Neuronal stem cell (in vitro differentiated cells): ENCODE data around the gene PDLIM7.

Experiments
- DNase-seq: peaks from one replicate; pipeline ENCODE4 v3.0.0-alpha.2; 2013; ENCODE audit warnings: low spot score
- H2AFZ ChIP-seq: one replicate; pipeline ENCODE4 v1.6.1; 2013; ENCODE audit warnings: mild to moderate bottlenecking, low read length, inconsistent platforms
- H2AK5ac ChIP-seq: 2 replicates; pipeline ENCODE4 v1.6.1; 2013; ENCODE audit warnings: low read depth, mild to moderate bottlenecking, inconsistent platforms, low read length, moderate library complexity, mixed read lengths
- H2BK120ac ChIP-seq: 2 replicates; pipeline ENCODE4 v1.6.1; 2013; ENCODE audit warnings: low read depth, mild to moderate bottlenecking, inconsistent platforms, low read length, moderate library complexity, mixed read lengths
- H2BK12ac ChIP-seq: one replicate; pipeline ENCODE4 v1.6.1; 2013; ENCODE audit warnings: low read length, inconsistent platforms
- H2BK15ac ChIP-seq: 2 replicates; pipeline ENCODE4 v1.6.1; 2013; ENCODE audit warnings: mild to moderate bottlenecking, low read length, inconsistent platforms, mixed read lengths
- H2BK5ac ChIP-seq: one replicate; pipeline ENCODE4 v1.6.1; 2013; ENCODE audit warnings: inconsistent platforms, mild to moderate bottlenecking, low read length, moderate library complexity
- H3K14ac ChIP-seq: one replicate; pipeline ENCODE4 v1.6.1; 2013; ENCODE audit warnings: low read length, inconsistent platforms
- H3K18ac ChIP-seq: 2 replicates; pipeline ENCODE4 v1.6.1; 2013; ENCODE audit warnings: low read length, inconsistent platforms
- H3K23ac ChIP-seq: 2 replicates; pipeline ENCODE4 v1.6.1; 2013; ENCODE audit warnings: low read depth, mild to moderate bottlenecking, mixed read lengths, low read length, inconsistent platforms; ENCODE audit not compliant: poor library complexity
- H3K27ac ChIP-seq: replicated peaks from 3 replicates; pipeline ENCODE4 v1.5.1; 2013; ENCODE audit warnings: low read length, inconsistent platforms
- H3K27me3 ChIP-seq, 3 experiments: 2 replicates each; pipeline ENCODE4 v1.6.1; 2013; ENCODE audit warnings: low read length in 3 of 3, mild to moderate bottlenecking in 2 of 3, inconsistent platforms in 1 of 3, low read depth in 1 of 3, mixed read lengths in 1 of 3, moderate library complexity in 1 of 3; ENCODE audit not compliant: control insufficient read depth in 3 of 3, insufficient read depth in 3 of 3
- H3K36me3 ChIP-seq, 2 donors: replicated peaks in 1 of 2; 2 replicates each; pipeline ENCODE4 v1.6.1; 2013; ENCODE audit warnings: low read length in 2 of 2; ENCODE audit not compliant: control insufficient read depth in 2 of 2, insufficient read depth in 2 of 2
- H3K4ac ChIP-seq: 2 replicates; pipeline ENCODE4 v1.6.1; 2013; ENCODE audit warnings: inconsistent platforms, mild to moderate bottlenecking, low read length, moderate library complexity
- H3K4me1 ChIP-seq, 2 donors: 1 replicate in 1 of 2; 2 replicates in 1 of 2; pipeline ENCODE4 v1.6.1; 2013; ENCODE audit warnings: low read length in 2 of 2, low read depth in 1 of 2; ENCODE audit not compliant: control insufficient read depth in 2 of 2, insufficient read depth in 1 of 2
- H3K4me2 ChIP-seq: one replicate; pipeline ENCODE4 v1.6.1; 2013; ENCODE audit warnings: mild to moderate bottlenecking, low read length, inconsistent platforms; ENCODE audit not compliant: insufficient read depth, poor library complexity, severe bottlenecking
- H3K4me3 ChIP-seq, 2 donors: 2 replicates each; pipeline ENCODE4 v1.5.1; 2013; ENCODE audit warnings: low read length in 2 of 2, mild to moderate bottlenecking in 2 of 2, inconsistent platforms in 1 of 2, moderate library complexity in 1 of 2
- H3K79me1 ChIP-seq: one replicate; pipeline ENCODE4 v1.6.1; 2013; ENCODE audit warnings: low read depth, mild to moderate bottlenecking, inconsistent platforms, low read length, moderate library complexity
- H3K9ac ChIP-seq: one replicate; pipeline ENCODE4 v1.6.1; 2013; ENCODE audit warnings: mild to moderate bottlenecking, low read depth, low read length, inconsistent platforms; ENCODE audit not compliant: poor library complexity
- H3K9me3 ChIP-seq, 2 donors: replicated peaks in 1 of 2; 2 replicates each; pipeline versions ENCODE3 to v1.6.1; 2013; ENCODE audit warnings: low read length in 2 of 2, mild to moderate bottlenecking in 2 of 2, inconsistent platforms in 1 of 2, low read depth in 1 of 2, mixed read lengths in 1 of 2, moderate library complexity in 1 of 2; ENCODE audit not compliant: control insufficient read depth in 2 of 2, insufficient read depth in 1 of 2
- H4K8ac ChIP-seq: one replicate; pipeline ENCODE4 v1.6.1; 2013; ENCODE audit warnings: low read depth, mild to moderate bottlenecking, inconsistent platforms, low read length, moderate library complexity
- H4K91ac ChIP-seq: one replicate; pipeline ENCODE4 v1.6.1; 2013; ENCODE audit warnings: low read length, low read depth, mild to moderate bottlenecking, inconsistent platforms; ENCODE audit not compliant: poor library complexity
- WGBS, 2 donors: extraction: QIAGEN DNeasy Blood & Tissue Kit; methylation state at CpG; one replicate each; pipeline ENCODE4 v1.1.7; 2013; ENCODE audit warnings: missing lambda C conversion rate in 2 of 2, mixed read lengths in 1 of 2; ENCODE audit not compliant: insufficient read length in 2 of 2, insufficient replicate concordance in 1 of 2; ENCODE audit errors: extremely low coverage in 2 of 2; 5-methylcytosine and 5-hydroxymethylcytosine counted together

PDLIM7 gene

DNA sequence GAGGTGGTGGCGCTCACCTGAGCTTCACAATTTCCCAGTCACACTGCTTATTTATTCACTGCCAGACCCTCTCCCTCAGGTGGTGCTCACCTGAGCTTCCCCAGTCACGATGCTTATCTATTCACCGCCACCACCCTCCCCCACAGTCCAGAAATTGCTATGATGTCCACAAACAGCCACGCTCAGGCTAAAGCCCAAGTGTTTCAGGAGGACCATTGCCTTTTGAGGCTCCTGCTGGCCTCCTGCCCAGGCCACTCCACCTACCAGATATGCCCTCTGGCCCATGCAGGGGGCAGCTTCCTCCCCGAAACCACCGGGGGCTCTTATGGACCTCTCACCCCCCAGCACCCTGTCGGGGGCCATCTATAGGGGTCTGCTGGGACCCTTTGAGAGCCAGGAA, 4.6 kb downstream of the PDLIM7 start:
- DNase-seq, result no peak
- no peak overlapping the region for H2BK12ac ChIP-seq
- no peak overlapping the region for H3K4me2 ChIP-seq
- H2BK5ac ChIP-seq, result peak overlapping the region; percentile 85
- no peaks in the 10 kb centered on the region for H3K9me3 ChIP-seq
- H3K14ac ChIP-seq, result no peak overlapping the region
- H2AK5ac ChIP-seq, result no peak overlapping the region
- H2BK15ac ChIP-seq, result no peak overlapping the region
- H2BK120ac ChIP-seq, result no peak overlapping the region
- H4K91ac ChIP-seq, result no peak overlapping the region
- peaks cover 50 to 80% of the 10 kb centered on the region in 2 donors for H3K36me3 ChIP-seq
- H2AFZ ChIP-seq, result no peak overlapping the region
- no peak overlapping the region for H3K23ac ChIP-seq
- H3K4me3 ChIP-seq, result no peak overlapping the region
- H3K27ac ChIP-seq, result no peak overlapping the region
- no peak overlapping the region for H3K4ac ChIP-seq
- H4K8ac ChIP-seq, result no peak overlapping the region
- H3K79me1 ChIP-seq, result peaks cover 26% of the 10 kb centered on the region
- H3K9ac ChIP-seq, result no peak overlapping the region
- H3K4me1 ChIP-seq, result peaks cover 20 to 28% of the 10 kb centered on the region in 2 donors
- no peaks in the 10 kb centered on the region for H3K27me3 ChIP-seq
- H3K18ac ChIP-seq, result no peak overlapping the region
- WGBS, 2 donors, result no CpG with 5 or more reads among the region's 7 CpGs

DNA sequence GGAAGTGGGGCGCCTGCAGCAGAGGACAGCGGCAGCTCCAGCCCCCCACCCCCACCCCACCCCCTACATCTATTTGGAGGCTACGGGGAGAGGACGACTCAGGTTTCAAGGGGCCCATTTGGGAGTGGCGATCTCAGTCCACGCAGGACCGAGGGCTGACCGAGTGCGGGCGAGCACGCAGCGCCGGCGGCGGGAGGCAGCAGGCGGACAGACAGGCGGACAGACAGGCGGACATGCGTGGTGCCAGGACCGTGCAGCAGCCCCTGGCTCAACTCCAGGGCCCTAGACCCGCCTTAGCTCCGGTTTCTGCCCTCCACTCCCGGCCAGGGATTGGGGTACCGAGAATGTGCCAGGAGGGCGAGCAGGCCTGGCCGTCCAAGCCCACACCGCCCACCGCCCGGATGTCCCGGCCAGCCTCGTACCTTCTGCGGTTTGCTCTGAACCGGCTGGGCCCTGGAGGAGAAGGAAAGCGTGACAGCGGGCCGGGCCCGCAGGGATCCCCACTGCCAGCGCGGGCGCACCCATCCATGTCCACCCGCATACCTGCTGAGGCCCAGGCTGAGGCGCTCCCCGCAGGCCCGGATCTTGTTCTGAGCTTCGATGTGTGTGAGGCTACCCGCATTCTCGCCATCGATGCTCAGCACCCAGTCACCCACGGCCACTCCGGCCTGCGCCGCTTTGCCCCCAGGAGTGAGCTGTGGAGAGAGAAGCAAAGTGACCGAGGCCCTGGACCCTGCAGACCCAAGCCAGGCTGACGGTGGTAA, 5.2 kb downstream of the PDLIM7 start:
- Histone ChIP-seq H4K91ac (no peak overlapping the region), H3K4me3 (no peak overlapping the region), H3K36me3 (peaks cover 57 to 87% of the 10 kb centered on the region in 2 donors), H3K27ac (peak overlapping the region; percentile 26), H3K4me2 (no peak overlapping the region), H2AFZ (no peak overlapping the region), H3K23ac (peak overlapping the region; percentile 57), H3K9ac (no peak overlapping the region), H2BK15ac (no peak overlapping the region), H3K9me3 (no peaks in the 10 kb centered on the region), H3K4me1 (peaks cover 19 to 28% of the 10 kb centered on the region in 2 donors), H3K4ac (no peak overlapping the region), H2BK12ac (no peak overlapping the region), H3K79me1 (peaks cover 26% of the 10 kb centered on the region), H3K18ac (peak overlapping the region; percentile 23), H3K14ac (no peak overlapping the region), H2AK5ac (peak overlapping the region; percentile 73), H3K27me3 (no peaks in the 10 kb centered on the region), H4K8ac (no peak overlapping the region), H2BK120ac (no peak overlapping the region), H2BK5ac (peak overlapping the region; percentile 85)
- no peak for DNase-seq
- WGBS, 2 donors, result no CpG with 5 or more reads among the region's 54 CpGs

DNA sequence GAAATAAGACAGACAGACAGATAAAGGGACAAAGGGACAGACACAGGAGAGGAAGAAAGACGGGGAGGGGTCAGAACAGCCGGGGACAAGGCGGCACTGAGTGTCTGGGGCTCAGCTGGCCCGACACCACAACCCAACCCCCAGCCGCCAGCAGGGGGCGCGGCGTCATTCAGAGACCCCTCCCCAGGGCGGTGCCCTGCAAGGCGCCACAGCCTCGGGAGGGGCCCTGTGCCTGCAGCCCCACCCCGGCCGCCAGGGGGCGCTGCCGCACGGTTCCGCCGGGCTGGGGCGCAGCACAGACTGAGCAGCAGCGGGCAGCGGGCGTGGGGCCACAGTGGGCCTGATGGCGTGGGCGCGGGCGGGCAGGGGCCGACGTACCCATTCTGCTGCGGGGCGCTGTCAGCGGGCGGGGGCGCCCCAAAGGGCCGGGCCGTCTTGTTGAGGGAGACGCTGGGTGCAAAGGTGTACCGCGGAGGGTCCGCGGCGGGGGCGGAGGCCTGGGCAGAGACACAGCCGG, 5.9 kb downstream of the PDLIM7 start:
- Histone ChIP-seq H3K4me3 (no peak overlapping the region), H3K9ac (no peak overlapping the region), H2BK120ac (no peak overlapping the region), H3K36me3 (peaks cover 59 to 92% of the 10 kb centered on the region in 2 donors), H3K18ac (peak overlapping the region; percentile 78), H4K91ac (no peak overlapping the region), H2BK12ac (no peak overlapping the region), H2BK15ac (no peak overlapping the region), H2AFZ (no peak overlapping the region), H2BK5ac (peak overlapping the region; percentile 88), H3K23ac (peak overlapping the region; percentile 12), H4K8ac (no peak overlapping the region), H3K14ac (no peak overlapping the region), H3K27ac (no peak overlapping the region), H2AK5ac (peak overlapping the region; percentile 73), H3K4me2 (no peak overlapping the region), H3K79me1 (peaks cover 26% of the 10 kb centered on the region), H3K9me3 (no peaks in the 10 kb centered on the region), H3K27me3 (no peaks in the 10 kb centered on the region), H3K4ac (no peak overlapping the region), H3K4me1 (peaks cover 19 to 28% of the 10 kb centered on the region in 2 donors)
- WGBS, 2 donors, result no CpG with 5 or more reads among the region's 43 CpGs
- DNase-seq, result peak; percentile 79

DNA sequence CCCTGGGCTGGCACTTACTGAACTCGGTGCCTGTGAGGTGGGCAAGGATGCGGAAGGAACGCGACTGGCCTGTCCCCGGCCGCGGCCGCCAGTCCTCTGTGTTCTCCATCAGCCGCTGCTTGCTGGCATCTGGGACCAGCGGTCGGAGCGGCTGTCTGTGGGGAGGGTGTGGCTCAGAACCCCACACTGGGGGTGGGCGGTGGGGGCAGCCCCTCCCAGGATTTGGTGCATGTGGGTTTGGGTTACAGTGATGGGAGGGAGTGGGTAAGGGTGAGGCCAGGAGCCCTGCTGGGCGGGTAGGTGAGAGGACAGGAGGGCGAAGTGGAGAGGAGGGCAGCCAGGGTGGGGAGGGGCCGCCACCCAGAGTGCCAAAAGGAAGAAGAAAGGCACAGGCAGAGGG, 6.4 kb downstream of the PDLIM7 start:
- H2BK12ac ChIP-seq, result peak overlapping the region; percentile 26
- H4K91ac ChIP-seq, result no peak overlapping the region
- no peak overlapping the region for H2BK15ac ChIP-seq
- H3K36me3 ChIP-seq, result peaks cover 62 to 93% of the 10 kb centered on the region in 2 donors
- H3K27me3 ChIP-seq, result no peaks in the 10 kb centered on the region
- no peak overlapping the region for H2AFZ ChIP-seq
- no peak overlapping the region for H2BK120ac ChIP-seq
- DNase-seq, result no peak
- peaks cover 15 to 26% of the 10 kb centered on the region in 2 donors for H3K4me1 ChIP-seq
- peak overlapping the region; percentile 40 for H2AK5ac ChIP-seq
- H3K4me3 ChIP-seq, result no peak overlapping the region
- no peaks in the 10 kb centered on the region for H3K9me3 ChIP-seq
- H2BK5ac ChIP-seq, result peak overlapping the region; percentile 88
- H3K18ac ChIP-seq, result peak overlapping the region; percentile 78
- H3K27ac ChIP-seq, result no peak overlapping the region
- H3K9ac ChIP-seq, result peak overlapping the region; percentile 65
- no peak overlapping the region for H4K8ac ChIP-seq
- H3K14ac ChIP-seq, result peak overlapping the region; percentile 47
- WGBS, 2 donors, result no CpG with 5 or more reads among the region's 16 CpGs
- H3K79me1 ChIP-seq, result peaks cover 26% of the 10 kb centered on the region
- H3K4ac ChIP-seq, result no peak overlapping the region
- H3K4me2 ChIP-seq, result no peak overlapping the region
- H3K23ac ChIP-seq, result peak overlapping the region; percentile 49
